Hematopoietic multipotent progenitor cell treated with erythropoietin and hydrocortisone succinate and interleukin-3 and kit ligand, for 17 days (in vitro differentiated cells): Measurements from ENCODE around the gene SNED1.

Experiments used
- DNase-seq: peaks from one replicate; pipeline ENCODE4 v3.0.0-alpha.2; 2015; ENCODE audit warnings: low spot score

Gene SNED1

DNA sequence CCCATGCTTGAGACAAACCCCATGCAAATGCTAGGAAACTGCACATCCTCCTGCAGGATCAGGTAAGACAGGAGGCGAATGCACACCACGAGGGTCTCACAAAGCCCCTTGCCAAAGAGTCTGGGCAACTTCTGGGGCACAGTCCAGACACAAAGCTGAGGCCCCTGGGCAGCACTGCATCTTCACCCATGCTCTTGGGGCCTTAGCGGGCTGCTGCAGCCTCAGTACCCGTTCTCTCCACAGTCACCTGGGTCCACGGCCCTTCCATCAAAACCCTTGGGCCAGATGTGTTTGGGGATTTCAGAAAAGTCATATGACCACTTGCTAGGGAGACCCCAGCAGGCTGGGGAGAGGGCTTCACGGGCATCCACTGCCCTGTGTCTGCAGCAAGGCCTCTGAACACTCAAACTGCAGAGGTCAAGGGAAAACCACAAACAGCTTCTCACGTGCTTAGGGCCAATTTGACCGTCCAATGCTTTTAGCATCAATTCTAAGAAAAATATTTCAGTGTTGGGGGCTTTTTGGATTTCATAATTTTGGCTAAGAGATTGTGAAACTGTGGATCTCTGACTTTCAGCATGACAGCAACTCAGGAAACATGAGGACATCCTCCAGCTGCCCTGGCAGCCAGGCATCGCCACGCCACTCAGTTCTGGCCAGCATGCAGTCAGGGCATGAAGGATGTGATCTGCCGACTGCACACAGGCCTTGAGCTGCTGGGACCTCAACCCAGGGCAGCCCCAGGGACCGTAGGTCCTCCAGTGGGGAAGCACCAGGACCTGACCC is 130.9 kb downstream of the SNED1 start:
- DNase-seq: no peak

GRCh38 chr2:241130316-241130715 is 131.9 kb downstream of the SNED1 start:
- DNase-seq: no peak

GRCh38 chr2:241131531-241131930 is 133.1 kb downstream of the SNED1 start:
- no peak for DNase-seq

- no peak for DNase-seq
Observed at GRCh38 chr2:241132538-241133435, 134.4 kb downstream of the SNED1 start.

- no peak for DNase-seq
Observed at GRCh38 chr2:241133436-241133820, 135.0 kb downstream of the SNED1 start.

DNA sequence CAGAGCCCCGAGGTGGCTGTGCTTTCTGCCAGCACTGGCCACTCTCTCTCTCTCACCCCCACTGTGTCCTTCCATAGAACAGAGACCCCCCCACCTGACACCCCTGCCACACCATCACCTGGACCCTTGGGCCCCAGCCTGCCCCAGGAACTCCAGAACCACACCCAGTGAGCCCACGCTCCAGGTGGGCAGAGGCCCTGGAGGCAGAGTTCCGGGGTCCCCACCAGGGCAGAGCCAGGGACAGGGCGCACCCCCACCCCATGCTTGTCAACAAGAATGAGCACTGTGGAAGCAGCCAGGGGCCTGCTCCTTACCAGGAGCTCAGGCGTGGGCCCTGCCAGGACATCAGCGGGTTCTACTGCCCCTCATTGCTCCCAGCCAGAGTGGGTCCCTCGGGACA is 136.3 kb downstream of the SNED1 start:
- no peak for DNase-seq

DNA sequence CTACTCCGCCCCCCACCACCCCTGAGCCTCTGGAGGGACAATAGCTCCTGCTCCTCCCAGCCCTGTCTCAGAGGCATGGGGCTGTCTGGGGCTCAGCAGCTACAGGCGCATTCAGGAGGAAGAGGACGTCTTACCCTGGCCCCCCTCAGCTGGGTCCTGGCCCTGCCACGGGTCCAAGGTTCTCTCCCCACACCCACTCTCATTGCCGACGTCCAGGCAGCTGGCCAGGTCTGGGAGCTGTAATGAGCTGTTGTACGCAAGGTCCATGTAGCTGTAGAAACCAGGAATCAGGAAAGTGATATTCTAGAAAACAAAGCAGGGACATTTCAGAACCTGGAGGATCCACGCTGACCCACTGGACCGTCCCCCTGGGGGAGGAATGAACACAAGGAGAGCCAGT is 137.3 kb downstream of the SNED1 start:
- DNase-seq: no peak

DNA sequence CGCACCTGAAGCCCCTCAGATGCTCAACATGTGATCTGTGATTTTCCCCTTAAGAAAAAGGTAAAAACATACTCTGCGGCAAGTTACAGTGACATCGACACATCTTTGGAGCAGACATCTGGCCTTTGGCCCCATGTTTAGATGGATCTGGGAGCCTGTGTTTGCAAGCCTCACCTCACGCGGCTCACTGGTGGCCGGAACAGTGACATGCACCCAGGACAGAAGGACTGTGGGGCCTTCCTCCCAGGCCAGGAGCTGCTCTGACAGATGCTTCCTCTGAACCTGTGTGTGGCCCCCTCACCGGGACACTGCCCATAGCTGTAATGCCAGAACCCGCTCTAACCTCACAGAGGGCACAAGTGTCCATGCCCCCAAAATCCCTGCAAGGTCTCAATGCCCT is 137.8 kb downstream of the SNED1 start:
- DNase-seq: no peak

- DNase-seq: no peak
Observed at GRCh38 chr2:241136661-241137260, 138.3 kb downstream of the SNED1 start.

DNA sequence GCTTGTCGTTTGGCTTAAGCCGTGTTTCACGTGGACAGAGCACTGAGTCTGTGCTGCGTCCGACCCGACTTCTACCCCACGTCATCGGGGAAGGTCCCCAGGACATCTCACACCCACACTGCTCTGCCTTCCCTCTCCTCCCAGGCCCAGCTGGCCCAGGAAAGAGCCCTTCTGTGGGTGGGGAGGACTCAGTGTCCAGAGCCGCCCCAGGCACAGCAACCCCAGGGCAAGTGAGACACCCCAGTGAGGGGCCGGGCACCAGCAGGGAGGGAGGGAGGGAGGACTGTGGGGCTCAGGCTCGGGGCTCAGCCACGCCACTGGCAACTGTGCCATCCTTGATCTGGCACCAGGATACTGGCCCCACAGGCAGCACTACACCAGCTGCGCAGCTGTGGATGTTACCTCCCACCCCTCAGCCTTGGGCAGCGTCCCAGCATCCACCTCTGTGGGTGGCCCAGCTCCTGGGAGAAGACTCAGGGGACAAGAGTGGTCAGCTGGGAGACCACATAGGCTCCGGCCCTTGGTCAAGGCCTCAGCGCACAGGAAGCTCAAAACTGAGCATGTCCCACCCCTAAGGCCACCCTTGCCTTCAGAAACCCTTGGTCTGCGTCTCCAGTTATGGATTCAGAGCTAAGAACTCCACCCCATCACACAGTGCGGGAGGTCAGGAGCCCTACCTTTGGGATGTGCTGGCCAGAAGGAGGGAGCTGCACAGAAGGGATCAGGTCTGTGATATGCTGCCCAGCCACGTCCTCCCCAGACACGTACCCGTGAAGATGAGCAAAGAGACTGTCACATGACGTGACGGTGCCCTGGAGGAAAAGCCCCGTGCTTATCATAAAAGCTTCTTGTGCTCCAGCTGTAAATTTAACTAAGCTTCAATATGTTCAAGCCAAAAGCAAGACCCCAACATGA is 139.1 kb downstream of the SNED1 start:
- no peak for DNase-seq

- DNase-seq: no peak
Observed at GRCh38 chr2:241138471-241138870, 140.1 kb downstream of the SNED1 start.

GRCh38 chr2:241139531-241140444 is 141.4 kb downstream of the SNED1 start:
- no peak for DNase-seq

GRCh38 chr2:241140445-241140840 is 142.0 kb downstream of the SNED1 start:
- no peak for DNase-seq

DNA sequence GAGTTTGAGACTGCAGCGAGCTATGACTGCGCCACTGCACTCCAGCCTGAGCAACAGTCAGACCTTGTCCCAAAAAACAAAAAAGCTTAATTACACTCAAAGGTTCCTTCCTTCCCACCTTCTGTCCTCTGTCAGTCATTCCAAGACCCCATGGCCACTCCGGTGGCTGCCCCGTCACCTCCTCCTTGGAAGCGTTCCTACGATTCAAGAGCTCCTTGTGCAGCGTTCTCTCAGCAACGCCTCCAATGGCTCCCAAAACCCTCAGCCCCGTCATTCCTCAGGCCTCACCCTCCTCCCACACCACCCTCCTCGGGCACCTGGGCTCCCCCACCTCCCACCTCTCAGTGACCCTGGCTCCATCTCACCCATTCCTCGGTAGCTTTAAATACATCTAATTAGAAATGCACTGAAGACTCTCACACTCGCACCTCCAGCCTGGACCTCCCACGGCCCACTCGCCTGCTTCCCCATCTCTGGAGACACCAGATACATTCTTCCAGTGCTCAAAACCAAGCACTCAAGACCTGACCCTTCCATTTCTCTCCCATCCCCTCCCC is 142.9 kb downstream of the SNED1 start:
- DNase-seq: no peak

- no peak for DNase-seq
Observed at GRCh38 chr2:241142063-241142462, 143.6 kb downstream of the SNED1 start.

GRCh38 chr2:241142593-241142992 is 144.2 kb downstream of the SNED1 start:
- no peak for DNase-seq
